Thyroid gland (tissue), 4 donors: Measurements from ENCODE around the gene RTN4. TPM values are rescaled to one million over a fixed set of nuclear protein-coding genes. Genes with fewer than 3 reads are reported as not detected.
"Not testable (repeated sequence)": the region's sequence is repeated elsewhere in the genome, so short reads cannot be mapped to it uniquely, and the experiment has no call there.

Experiments
- DNase-seq, 2 donors: peaks; one replicate each; pipeline ENCODE4 v3.0.0-alpha.2; 2019
- H3K27ac ChIP-seq, 3 donors: fragments of 200-600 bp; sonication (generic); 1 replicate in 2 of 3; 2 replicates in 1 of 3; pipeline ENCODE4 v1.5.1; 2016 to 2019; ENCODE audit warnings: mild to moderate bottlenecking in 1 of 3, moderate library complexity in 1 of 3
- H3K27me3 ChIP-seq: fragments of 200-600 bp; sonication (generic); one replicate; pipeline ENCODE4 v1.5.1; 2019
- H3K36me3 ChIP-seq, 2 donors: fragments of 200-600 bp; sonication (generic); one replicate each; pipeline ENCODE4 v1.5.1; 2016 to 2019
- H3K4me1 ChIP-seq, 2 donors: fragments of 200-600 bp; sonication (generic); one replicate each; pipeline ENCODE4 v1.5.1; 2017 to 2019
- H3K4me3 ChIP-seq, 3 donors: fragments of 200-600 bp; sonication (generic); replicated peaks in 1 of 3; 1 replicate in 2 of 3; 2 replicates in 1 of 3; pipeline ENCODE4 v1.5.1; 2016; ENCODE audit warnings: mild to moderate bottlenecking in 1 of 3
- H3K9me3 ChIP-seq: fragments of 200-600 bp; sonication (generic); one replicate; pipeline ENCODE4 v1.5.1; 2017
- POLR2A ChIP-seq, 2 donors: fragments of 450-650 bp; IDR thresholded peaks; one replicate each; pipeline ENCODE4 v1.6.1; 2017; ENCODE audit warnings: antibody characterized with exemption in 2 of 2, mild to moderate bottlenecking in 2 of 2, moderate library complexity in 1 of 2
- WGBS, 2 donors: methylation state at CpG; one replicate each; pipeline ENCODE4 v1.1.5; 2017; 5-methylcytosine and 5-hydroxymethylcytosine counted together
- intact Hi-C: fragments of 100-400 bp; cut with DNase I; formaldehyde crosslinking; loops from one replicate; pipeline ENCODE4 v1.15.1; 2023
- total RNA-seq, 4 donors: library from RNA; depleted of rRNA; stranded (reverse); fragments of >200 nt; gene quantifications; one replicate each; pipeline ENCODE4 v1.2.3, GENCODE V29; 2016
- TF ChIP-seq, protein P1 (sequence below), 6 experiments: fragments of 200-600 bp in 3 of 6; fragments of 450-650 bp in 3 of 6; sonication (generic) in 3 of 6; IDR thresholded peaks; one replicate each; pipeline ENCODE4 v1.5.1; 2016 to 2019; ENCODE audit warnings: antibody characterized with exemption in 6 of 6, mild to moderate bottlenecking in 2 of 6, inconsistent platforms in 1 of 6, moderate library complexity in 1 of 6

Gene RTN4
- total RNA-seq, 4 donors from 2014 or later: 144 to 256 (median 180) TPM

DNA sequence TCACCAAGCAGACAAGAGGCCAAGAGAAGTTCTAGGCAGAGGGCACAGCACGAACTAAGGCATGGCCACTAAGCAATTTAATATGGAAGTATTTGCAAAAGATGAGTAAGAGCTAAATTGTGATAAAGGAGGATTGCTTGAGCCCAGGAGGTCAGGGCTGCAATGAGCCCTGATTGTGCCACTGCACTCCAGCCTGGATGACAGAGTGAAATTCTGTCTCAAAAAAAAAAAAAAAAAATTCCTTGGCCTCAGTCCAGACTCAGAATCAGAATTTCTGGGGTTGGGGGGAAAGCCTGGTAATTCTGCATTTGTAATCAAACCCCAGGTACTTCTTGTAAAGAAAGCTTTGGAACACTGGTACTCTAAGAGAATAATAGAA lies 46.8 kb upstream of the RTN4 start:
- no peaks in the 10 kb centered on the region for H3K36me3 ChIP-seq
- no peaks in the 10 kb centered on the region for H3K27me3 ChIP-seq
- TF ChIP-seq, protein P1, sequence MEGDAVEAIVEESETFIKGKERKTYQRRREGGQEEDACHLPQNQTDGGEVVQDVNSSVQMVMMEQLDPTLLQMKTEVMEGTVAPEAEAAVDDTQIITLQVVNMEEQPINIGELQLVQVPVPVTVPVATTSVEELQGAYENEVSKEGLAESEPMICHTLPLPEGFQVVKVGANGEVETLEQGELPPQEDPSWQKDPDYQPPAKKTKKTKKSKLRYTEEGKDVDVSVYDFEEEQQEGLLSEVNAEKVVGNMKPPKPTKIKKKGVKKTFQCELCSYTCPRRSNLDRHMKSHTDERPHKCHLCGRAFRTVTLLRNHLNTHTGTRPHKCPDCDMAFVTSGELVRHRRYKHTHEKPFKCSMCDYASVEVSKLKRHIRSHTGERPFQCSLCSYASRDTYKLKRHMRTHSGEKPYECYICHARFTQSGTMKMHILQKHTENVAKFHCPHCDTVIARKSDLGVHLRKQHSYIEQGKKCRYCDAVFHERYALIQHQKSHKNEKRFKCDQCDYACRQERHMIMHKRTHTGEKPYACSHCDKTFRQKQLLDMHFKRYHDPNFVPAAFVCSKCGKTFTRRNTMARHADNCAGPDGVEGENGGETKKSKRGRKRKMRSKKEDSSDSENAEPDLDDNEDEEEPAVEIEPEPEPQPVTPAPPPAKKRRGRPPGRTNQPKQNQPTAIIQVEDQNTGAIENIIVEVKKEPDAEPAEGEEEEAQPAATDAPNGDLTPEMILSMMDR (IDR thresholded peaks at IDR 0.05): no peak
- TF ChIP-seq POLR2A (IDR thresholded peaks at IDR 0.05): no peak
- peaks cover 23 to 44% of the 10 kb centered on the region in 2 donors for H3K4me1 ChIP-seq
- no peak for DNase-seq
- 13 to 22% methylated on average over 1 of the region's 1 CpG for WGBS, 2 donors
- peak overlapping the region; percentile 74 to 78 (median 77) for H3K27ac ChIP-seq
- H3K4me3 ChIP-seq: no peak overlapping the region
- no peaks in the 10 kb centered on the region for H3K9me3 ChIP-seq
- intact Hi-C loops: loop anchor here (10.0 kb wide), 1 partner anchor 68 kb away; no protein-coding TSS in a partner anchor

DNA sequence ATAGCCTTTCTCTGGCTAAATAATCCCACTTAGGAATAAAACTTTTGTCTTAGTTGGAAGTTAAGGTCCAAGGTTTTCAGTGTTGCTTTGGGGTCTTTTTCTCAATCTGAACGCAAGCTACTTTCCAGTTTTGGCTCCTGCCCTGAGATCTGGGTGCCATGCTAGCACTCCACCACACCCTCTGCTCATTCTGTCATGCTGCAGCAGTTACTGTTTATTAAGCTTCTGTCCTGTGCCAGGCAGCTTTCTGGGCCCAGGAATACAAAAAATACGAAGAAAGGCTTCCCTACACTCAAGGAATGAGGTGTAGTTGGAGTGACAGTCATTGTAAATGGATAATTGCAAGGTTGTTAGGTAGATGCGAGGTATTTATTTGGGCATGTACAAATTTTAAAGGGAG lies 46.3 kb upstream of the RTN4 start:
- no peak for TF ChIP-seq POLR2A (IDR thresholded peaks at IDR 0.05)
- TF ChIP-seq, protein P1 (IDR thresholded peaks at IDR 0.05): peak in 3 of 6 experiments; percentile 15 to 37 (median 21)
- H3K4me3 ChIP-seq: no peak overlapping the region
- H3K27me3 ChIP-seq: no peaks in the 10 kb centered on the region
- no peaks in the 10 kb centered on the region for H3K36me3 ChIP-seq
- WGBS, 2 donors: 33 to 40% methylated on average over 3 of the region's 3 CpGs
- H3K4me1 ChIP-seq: peaks cover 23 to 43% of the 10 kb centered on the region in 2 donors
- peak overlapping the region; percentile 74 to 78 (median 77) for H3K27ac ChIP-seq
- no peaks in the 10 kb centered on the region for H3K9me3 ChIP-seq
- DNase-seq: peak; percentile 76 to 82
- intact Hi-C loops: loop anchor here (10.0 kb wide), 1 partner anchor 68 kb away; no protein-coding TSS in a partner anchor

DNA sequence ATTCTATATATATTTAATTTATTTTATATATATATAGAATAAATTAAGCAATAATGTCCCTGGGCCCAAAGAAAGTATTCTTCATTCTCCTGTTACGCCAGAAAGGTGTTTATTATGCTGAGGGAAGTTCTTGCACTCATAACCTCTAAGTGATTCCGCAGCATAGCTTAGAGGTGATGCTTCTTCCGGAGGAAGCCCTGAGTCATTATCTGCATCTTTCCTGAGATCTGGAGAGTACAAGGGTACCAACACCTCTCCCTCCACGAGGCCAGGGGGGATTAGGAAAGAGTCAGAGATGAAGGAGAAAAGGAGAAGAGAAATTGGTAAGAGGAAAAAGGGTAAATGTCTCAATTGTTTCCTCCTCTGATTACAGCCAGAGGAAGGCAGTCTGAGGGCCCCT lies 43.1 kb upstream of the RTN4 start:
- H3K4me3 ChIP-seq: no peak overlapping the region
- intact Hi-C loops: loop anchor here (10.0 kb wide), 1 partner anchor 71 kb away; no protein-coding TSS in a partner anchor
- no peak overlapping the region for H3K27ac ChIP-seq
- no peak for DNase-seq
- TF ChIP-seq, protein P1 (IDR thresholded peaks at IDR 0.05): no peak
- no peak for TF ChIP-seq POLR2A (IDR thresholded peaks at IDR 0.05)
- 80% methylated on average over 4 of the region's 4 CpGs for WGBS, 2 donors
- H3K36me3 ChIP-seq: no peaks in the 10 kb centered on the region
- H3K4me1 ChIP-seq: peaks cover 20 to 22% of the 10 kb centered on the region in 2 donors
- H3K27me3 ChIP-seq: no peaks in the 10 kb centered on the region
- no peaks in the 10 kb centered on the region for H3K9me3 ChIP-seq

DNA sequence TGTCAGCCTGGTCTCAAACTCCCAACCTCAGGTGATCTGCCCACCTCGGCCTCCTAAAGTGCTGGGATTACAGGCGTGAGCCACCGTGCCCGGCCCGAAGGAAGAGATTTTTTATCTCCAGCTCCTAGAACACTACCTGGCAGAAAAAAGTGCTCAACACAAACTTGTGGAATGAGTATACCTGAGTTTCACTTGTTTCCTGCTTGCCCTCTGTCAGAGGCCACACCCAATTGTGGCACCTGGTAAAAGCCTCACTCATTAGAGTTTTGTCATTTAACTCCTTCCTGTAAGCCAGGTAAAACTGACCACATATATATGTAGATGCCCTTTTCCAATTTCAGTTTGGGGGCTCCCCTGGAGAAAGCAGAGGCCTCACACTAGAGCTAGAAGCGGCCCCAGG lies 42.2 kb upstream of the RTN4 start:
- no peak for DNase-seq
- Histone ChIP-seq H3K27me3 (no peaks in the 10 kb centered on the region), H3K36me3 (no peaks in the 10 kb centered on the region), H3K4me1 (peaks cover 15 to 16% of the 10 kb centered on the region in 2 donors), H3K4me3 (no peak overlapping the region), H3K9me3 (no peaks in the 10 kb centered on the region), H3K27ac (no peak overlapping the region)
- TF ChIP-seq, protein P1 (IDR thresholded peaks at IDR 0.05): no peak
- no peak for TF ChIP-seq POLR2A (IDR thresholded peaks at IDR 0.05)
- WGBS, 2 donors: 86 to 95% methylated on average over 6 of the region's 6 CpGs
- intact Hi-C loops: loop anchor here (10.0 kb wide), 1 partner anchor 72 kb away; no protein-coding TSS in a partner anchor

DNA sequence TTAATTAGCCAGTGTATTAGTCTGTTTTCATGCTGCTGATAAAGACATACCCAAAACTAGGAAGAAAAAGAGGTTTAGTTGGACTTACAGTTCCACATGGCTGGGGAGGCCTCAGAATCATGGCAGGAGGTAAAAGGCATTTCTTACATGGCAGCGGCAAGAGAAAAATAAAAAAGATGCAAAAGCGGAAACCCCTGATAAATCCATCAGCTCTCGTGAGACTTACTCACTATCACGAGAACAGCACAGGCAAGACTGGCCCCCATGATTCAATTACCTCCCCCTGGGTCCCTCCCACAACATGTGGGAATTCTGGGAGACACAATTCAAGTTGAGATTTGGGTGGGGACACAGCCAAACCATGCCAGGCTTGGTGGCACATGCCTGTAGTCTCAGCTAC lies 41.4 kb upstream of the RTN4 start:
- WGBS, 2 donors: 91% methylated on average over 4 of the region's 4 CpGs
- not testable (repeated sequence) for H3K4me3 ChIP-seq

More for the DNA sequence above, 41.4 kb upstream of the RTN4 start:
- not testable (repeated sequence) for DNase-seq, H3K27ac ChIP-seq, H3K9me3 ChIP-seq, H3K36me3 ChIP-seq, H3K27me3 ChIP-seq, H3K4me1 ChIP-seq
- intact Hi-C loops: loop anchor here (10.0 kb wide), 1 partner anchor 73 kb away; no protein-coding TSS in a partner anchor
